ENCODE results near the gene GNE. TPM values are rescaled to one million over a fixed set of nuclear protein-coding genes. Genes with fewer than 3 reads are reported as not detected.
A peak's percentile ranks its signal among the peaks of the same experiment; 100 is the strongest.

The GNE gene
- total and polyA plus RNA-seq, 2 of the 13 experiments (the other 11 are each of a cell fraction or from before 2014, with no cell fraction given), result 16.1 to 24.1 TPM

GRCh38 chr9:36166168-36166927 lies 91.9 kb downstream of the GNE start (continued):
- TF ChIP-seq REXO4 (CRISPR knock-in tag; IDR thresholded peaks at IDR 0.05; ENCODE audit: borderline replicate concordance) (no peak), ZNF350 (CRISPR knock-in tag; IDR thresholded peaks at IDR 0.05; ENCODE audit: borderline replicate concordance, low read depth) (no peak), ZNF225 (CRISPR knock-in tag; IDR thresholded peaks at IDR 0.05) (no peak), TRIM22 (IDR thresholded peaks at IDR 0.05) (no peak), ASH2L (IDR thresholded peaks at IDR 0.05; ENCODE audit: insufficient read length, low read depth, low read length) (no peak), ZNF652 (CRISPR knock-in tag; IDR thresholded peaks at IDR 0.05; ENCODE audit: borderline replicate concordance, low read depth) (no peak), SRSF1 (optimal IDR thresholded peaks at IDR 0.05; ENCODE audit: low read depth, low read length) (no peak), ZNF777 (CRISPR knock-in tag; IDR thresholded peaks at IDR 0.05) (0 out of 2 replicates have a peak, but pooled peaks have one; percentile 27), NFATC3 (CRISPR knock-in tag; IDR thresholded peaks at IDR 0.05) (no peak), THAP7 (CRISPR knock-in tag; IDR thresholded peaks at IDR 0.05) (no peak), JUNB (CRISPR knock-in tag; IDR thresholded peaks at IDR 0.05; ENCODE audit: borderline replicate concordance) (no peak), ZNF121 (CRISPR knock-in tag; IDR thresholded peaks at IDR 0.05) (no peak), RBM22 (optimal IDR thresholded peaks at IDR 0.05; ENCODE audit: low read length) (no peak), U2AF1 (optimal IDR thresholded peaks at IDR 0.05; ENCODE audit: low read depth, low read length) (no peak), ZNF800 (CRISPR knock-in tag; IDR thresholded peaks at IDR 0.05) (no peak), ZNF773 (CRISPR knock-in tag; IDR thresholded peaks at IDR 0.05; ENCODE audit: borderline replicate concordance) (no peak), ZNF383 (CRISPR knock-in tag; IDR thresholded peaks at IDR 0.05; ENCODE audit: borderline replicate concordance) (no peak), ZNF784 (CRISPR knock-in tag; IDR thresholded peaks at IDR 0.05; ENCODE audit: borderline replicate concordance) (peak; percentile 57; the same call in 1 of the 2 replicates), PAX8 (CRISPR knock-in tag; IDR thresholded peaks at IDR 0.05; ENCODE audit: borderline replicate concordance) (no peak)
- TF ChIP-seq, protein P1, sequence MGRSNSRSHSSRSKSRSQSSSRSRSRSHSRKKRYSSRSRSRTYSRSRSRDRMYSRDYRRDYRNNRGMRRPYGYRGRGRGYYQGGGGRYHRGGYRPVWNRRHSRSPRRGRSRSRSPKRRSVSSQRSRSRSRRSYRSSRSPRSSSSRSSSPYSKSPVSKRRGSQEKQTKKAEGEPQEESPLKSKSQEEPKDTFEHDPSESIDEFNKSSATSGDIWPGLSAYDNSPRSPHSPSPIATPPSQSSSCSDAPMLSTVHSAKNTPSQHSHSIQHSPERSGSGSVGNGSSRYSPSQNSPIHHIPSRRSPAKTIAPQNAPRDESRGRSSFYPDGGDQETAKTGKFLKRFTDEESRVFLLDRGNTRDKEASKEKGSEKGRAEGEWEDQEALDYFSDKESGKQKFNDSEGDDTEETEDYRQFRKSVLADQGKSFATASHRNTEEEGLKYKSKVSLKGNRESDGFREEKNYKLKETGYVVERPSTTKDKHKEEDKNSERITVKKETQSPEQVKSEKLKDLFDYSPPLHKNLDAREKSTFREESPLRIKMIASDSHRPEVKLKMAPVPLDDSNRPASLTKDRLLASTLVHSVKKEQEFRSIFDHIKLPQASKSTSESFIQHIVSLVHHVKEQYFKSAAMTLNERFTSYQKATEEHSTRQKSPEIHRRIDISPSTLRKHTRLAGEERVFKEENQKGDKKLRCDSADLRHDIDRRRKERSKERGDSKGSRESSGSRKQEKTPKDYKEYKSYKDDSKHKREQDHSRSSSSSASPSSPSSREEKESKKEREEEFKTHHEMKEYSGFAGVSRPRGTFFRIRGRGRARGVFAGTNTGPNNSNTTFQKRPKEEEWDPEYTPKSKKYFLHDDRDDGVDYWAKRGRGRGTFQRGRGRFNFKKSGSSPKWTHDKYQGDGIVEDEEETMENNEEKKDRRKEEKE (IDR thresholded peaks at IDR 0.05), result no peak
- TF ChIP-seq, protein P2, sequence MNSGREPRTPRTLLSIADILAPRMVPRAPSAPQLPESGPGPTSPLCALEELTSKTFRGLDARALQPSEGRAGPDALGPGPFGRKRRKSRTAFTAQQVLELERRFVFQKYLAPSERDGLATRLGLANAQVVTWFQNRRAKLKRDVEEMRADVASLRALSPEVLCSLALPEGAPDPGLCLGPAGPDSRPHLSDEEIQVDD (CRISPR knock-in tag; IDR thresholded peaks at IDR 0.05; ENCODE audit: borderline replicate concordance), result no peak
